ENCODE data around the gene SAMD14. TPM values are rescaled to one million over a fixed set of nuclear protein-coding genes. Genes with fewer than 3 reads are reported as not detected.

Gene SAMD14
- total RNA-seq, 1 donor from 2014 or later, result 21.5 TPM

- H3K27me3 ChIP-seq, result no peaks in the 10 kb centered on the region
- H3K4me3 ChIP-seq, result no peak overlapping the region
- ATAC-seq, result no peak
- no peak for DNase-seq
- no peak overlapping the region for H3K27ac ChIP-seq
- H3K36me3 ChIP-seq, result no peaks in the 10 kb centered on the region
- TF ChIP-seq CTCF (IDR thresholded peaks at IDR 0.05), result no peak
- intact Hi-C loops (cut with DNase I), result loop anchor here (10.0 kb wide), 1 partner anchor 53 kb away; no protein-coding TSS in a partner anchor
- H3K9me3 ChIP-seq, result no peaks in the 10 kb centered on the region
- no peaks in the 10 kb centered on the region for H3K4me1 ChIP-seq
Measured at GRCh38 chr17:50167371-50167770, 37.4 kb upstream of the SAMD14 start.

GRCh38 chr17:50166518-50167181, 36.7 kb upstream of the SAMD14 start:
- Histone ChIP-seq H3K36me3 (no peaks in the 10 kb centered on the region), H3K4me1 (peaks cover 5% of the 10 kb centered on the region)

GRCh38 chr17:50165867-50166517, 36.0 kb upstream of the SAMD14 start, which contains the start of gene SGCA:
Gene SGCA, plus strand, starts transcription at chr17:50166005. Its CDS starts 36 bp downstream, at chr17:50166041.
- Histone ChIP-seq H3K36me3 (no peaks in the 10 kb centered on the region), H3K27me3 (no peaks in the 10 kb centered on the region), H3K27ac (peak within 1 kb of the TSS; percentile 49), H3K4me1 (peaks cover 7% of the 10 kb centered on the region), H3K9me3 (no peaks in the 10 kb centered on the region), H3K4me3 (peak within 1 kb of the TSS; percentile 16)
- no peak for DNase-seq
- TF ChIP-seq CTCF (IDR thresholded peaks at IDR 0.05), result no peak
- ATAC-seq, result no peak
- intact Hi-C loops (cut with DNase I), result loop anchor here (10.0 kb wide), 1 partner anchor 51 kb away; no protein-coding TSS in a partner anchor

More at GRCh38 chr17:50166518-50167181, 36.7 kb upstream of the SAMD14 start:
- Histone ChIP-seq H3K27ac (peak overlapping the region; percentile 49), H3K27me3 (no peaks in the 10 kb centered on the region), H3K4me3 (peak overlapping the region; percentile 16), H3K9me3 (no peaks in the 10 kb centered on the region)
- no peak for TF ChIP-seq CTCF (IDR thresholded peaks at IDR 0.05)
- no peak for DNase-seq
- ATAC-seq, result no peak
- intact Hi-C loops (cut with DNase I), result loop anchor here (10.0 kb wide), 1 partner anchor 52 kb away; no protein-coding TSS in a partner anchor

- peaks cover 11% of the 10 kb centered on the region for H3K4me1 ChIP-seq
- H3K27ac ChIP-seq, result no peak overlapping the region
- intact Hi-C loops (cut with DNase I), result loop anchor here (10.0 kb wide), 1 partner anchor 51 kb away; no protein-coding TSS in a partner anchor
- no peak for TF ChIP-seq CTCF (IDR thresholded peaks at IDR 0.05)
- no peaks in the 10 kb centered on the region for H3K27me3 ChIP-seq
- H3K9me3 ChIP-seq, result no peaks in the 10 kb centered on the region
- DNase-seq (no peak), ATAC-seq (no peak)
- H3K36me3 ChIP-seq, result no peaks in the 10 kb centered on the region
- peak overlapping the region; percentile 16 for H3K4me3 ChIP-seq
Measured at GRCh38 chr17:50165466-50165865, 35.5 kb upstream of the SAMD14 start.

GRCh38 chr17:50165066-50165465, 35.1 kb upstream of the SAMD14 start:
- ATAC-seq, result no peak
- Histone ChIP-seq H3K9me3 (no peaks in the 10 kb centered on the region), H3K36me3 (no peaks in the 10 kb centered on the region), H3K4me3 (no peak overlapping the region), H3K27me3 (no peaks in the 10 kb centered on the region), H3K4me1 (peaks cover 11% of the 10 kb centered on the region), H3K27ac (no peak overlapping the region)
- intact Hi-C loops (cut with DNase I), result loop anchor here (10.0 kb wide), 1 partner anchor 50 kb away; no protein-coding TSS in a partner anchor
- no peak for TF ChIP-seq CTCF (IDR thresholded peaks at IDR 0.05)
- no peak for DNase-seq
